Hematopoietic multipotent progenitor cell treated with erythropoietin and hydrocortisone succinate and interleukin-3 and kit ligand, for 4 days (in vitro differentiated cells): ENCODE data around the gene JPH3.

Source experiments
- DNase-seq: peaks from one replicate; pipeline ENCODE4 v3.0.0-alpha.2; 2015

JPH3 gene

GRCh38 chr16:87628246-87628923 is 26.1 kb downstream of the JPH3 start:
- no peak for DNase-seq

GRCh38 chr16:87628940-87629339 is 26.6 kb downstream of the JPH3 start:
- DNase-seq: no peak

GRCh38 chr16:87631067-87631466 is 28.8 kb downstream of the JPH3 start:
- no peak for DNase-seq

GRCh38 chr16:87634411-87634810 is 32.1 kb downstream of the JPH3 start:
- no peak for DNase-seq

- peak; percentile 78 for DNase-seq
Measured at GRCh38 chr16:87635541-87636049, 33.3 kb downstream of the JPH3 start.

GRCh38 chr16:87636050-87636684 is 33.9 kb downstream of the JPH3 start:
- peak; percentile 92 for DNase-seq

- no peak for DNase-seq
Measured at GRCh38 chr16:87636741-87637140, 34.4 kb downstream of the JPH3 start.

GRCh38 chr16:87637357-87637756 is 35.0 kb downstream of the JPH3 start:
- no peak for DNase-seq

- DNase-seq: no peak
Measured at GRCh38 chr16:87638736-87639135, 36.4 kb downstream of the JPH3 start.

- no peak for DNase-seq
Measured at GRCh38 chr16:87641721-87642120, 39.4 kb downstream of the JPH3 start.

- no peak for DNase-seq
Measured at GRCh38 chr16:87642491-87642890, 40.2 kb downstream of the JPH3 start.

GRCh38 chr16:87644186-87644585 is 41.9 kb downstream of the JPH3 start:
- no peak for DNase-seq

GRCh38 chr16:87644596-87644995 is 42.3 kb downstream of the JPH3 start:
- DNase-seq: no peak

- DNase-seq: no peak
Measured at GRCh38 chr16:87645802-87646201, 43.5 kb downstream of the JPH3 start.

GRCh38 chr16:87647431-87648185 is 45.3 kb downstream of the JPH3 start:
- DNase-seq: peak; percentile 10

GRCh38 chr16:87648236-87648635 is 45.9 kb downstream of the JPH3 start:
- DNase-seq: peak; percentile 57

- no peak for DNase-seq
Measured at GRCh38 chr16:87648698-87649487, 46.6 kb downstream of the JPH3 start.

- no peak for DNase-seq
Measured at GRCh38 chr16:87652386-87652785, 50.1 kb downstream of the JPH3 start.

GRCh38 chr16:87652799-87653198 is 50.5 kb downstream of the JPH3 start:
- peak; percentile 56 for DNase-seq

GRCh38 chr16:87653234-87653633 is 50.9 kb downstream of the JPH3 start:
- peak; percentile 38 for DNase-seq

GRCh38 chr16:87654826-87655225 is 52.5 kb downstream of the JPH3 start:
- DNase-seq: no peak

- DNase-seq: no peak
Measured at GRCh38 chr16:87656328-87656727, 54.0 kb downstream of the JPH3 start.

GRCh38 chr16:87657621-87658192 is 55.4 kb downstream of the JPH3 start:
- DNase-seq: peak; percentile 58
